Lower lobe of right lung (tissue), 2 donors: ENCODE data around the gene ISG20. TPM values are rescaled to one million over a fixed set of nuclear protein-coding genes. Genes with fewer than 3 reads are reported as not detected.

Experiments
- ATAC-seq, 2 donors: fragments of 200-7000 bp; cut with Tn5 transposase; one replicate each; pipeline ENCODE4 v1.9.1; 2020 to 2022; ENCODE audit warnings: mild to moderate bottlenecking in 2 of 2, moderate library complexity in 2 of 2
- DNase-seq: peaks from one replicate; pipeline ENCODE4 v3.0.0-alpha.2; 2020
- H3K27ac ChIP-seq: fragments of 200-600 bp; one replicate; pipeline ENCODE4 v1.8.0; 2022
- H3K27me3 ChIP-seq: fragments of 200-600 bp; one replicate; pipeline ENCODE4 v1.8.0; 2022; ENCODE audit warnings: low read depth
- H3K36me3 ChIP-seq: fragments of 200-600 bp; one replicate; pipeline ENCODE4 v1.8.0; 2022; ENCODE audit warnings: mild to moderate bottlenecking
- H3K4me1 ChIP-seq: fragments of 200-600 bp; one replicate; pipeline ENCODE4 v1.8.0; 2022
- H3K4me3 ChIP-seq: fragments of 200-600 bp; one replicate; pipeline ENCODE4 v1.8.0; 2022; ENCODE audit warnings: mild to moderate bottlenecking
- H3K9me3 ChIP-seq: fragments of 200-600 bp; one replicate; pipeline ENCODE4 v1.8.0; 2022
- CTCF ChIP-seq: fragments of 200-600 bp; IDR thresholded peaks from one replicate; pipeline ENCODE4 v1.8.0; 2022; ENCODE audit warnings: antibody characterized with exemption, mild to moderate bottlenecking
- intact Hi-C: fragments of 100-400 bp; cut with DNase I; formaldehyde crosslinking; loops from one replicate; pipeline ENCODE4 v1.11.0; 2022
- total RNA-seq: library from RNA; stranded (reverse); fragmentation: NEBNext Ultra II Directional; extraction: Animal tissue kit (Norgen Biotek cat#: 25700); gene quantifications from one replicate; pipeline ENCODE4 v1.2.1, GENCODE V29; 2021
- donor health status: DM: no; HTN: yes; CAD: no; lungs with severe emphysema.

ISG20 gene
- total RNA-seq, 1 donor from 2014 or later: 32.0 TPM

GRCh38 chr15:88624971-88625490 lies 13.8 kb upstream of the ISG20 start:
- intact Hi-C loops: no loop called here
- peaks cover 71% of the 10 kb centered on the region for H3K4me1 ChIP-seq
- DNase-seq: no peak

DNA sequence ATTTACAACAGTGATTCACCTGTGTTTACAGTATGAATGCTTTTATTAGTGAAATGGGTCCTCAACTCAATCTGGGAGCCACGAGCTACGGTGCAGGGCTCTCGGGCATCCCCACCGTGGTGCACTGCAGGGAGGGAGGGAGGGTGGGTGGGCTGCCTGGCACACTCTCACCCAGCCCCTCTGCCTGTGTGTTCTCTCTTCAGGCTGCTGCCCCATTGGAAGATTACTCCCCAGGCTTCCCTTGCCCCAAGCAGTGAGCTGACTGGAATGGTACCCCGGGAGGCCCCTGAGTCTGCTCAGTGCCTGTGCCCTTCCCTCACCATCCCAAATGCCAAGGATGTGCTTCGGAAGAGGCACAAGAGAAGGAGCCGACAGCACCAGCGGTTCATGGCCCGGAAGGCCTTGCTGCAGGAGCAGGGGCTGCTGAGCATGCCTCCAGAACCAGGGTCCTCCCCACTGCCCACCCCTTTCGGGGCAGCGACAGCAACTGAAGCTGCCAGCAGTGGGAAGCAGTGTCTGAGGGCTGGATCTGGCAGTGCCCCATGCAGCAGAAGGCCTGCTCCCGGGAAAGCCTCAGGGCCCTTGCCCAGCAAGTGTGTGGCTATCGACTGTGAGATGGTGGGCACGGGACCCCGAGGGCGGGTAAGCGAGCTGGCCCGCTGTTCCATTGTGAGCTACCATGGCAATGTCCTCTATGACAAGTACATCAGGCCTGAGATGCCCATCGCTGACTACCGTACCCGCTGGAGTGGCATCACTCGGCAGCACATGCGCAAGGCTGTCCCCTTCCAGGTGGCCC lies 12.7 kb upstream of the ISG20 start:
- TF ChIP-seq CTCF: no peak
- ATAC-seq (no peak), DNase-seq (no peak)
- Histone ChIP-seq H3K4me1 (peaks cover 78% of the 10 kb centered on the region), H3K4me3 (no peak overlapping the region), H3K9me3 (no peaks in the 10 kb centered on the region), H3K27me3 (no peaks in the 10 kb centered on the region), H3K36me3 (peaks cover 52% of the 10 kb centered on the region), H3K27ac (peak overlapping the region; percentile 51)
- intact Hi-C loops: no loop called here

More at GRCh38 chr15:88624971-88625490, 13.8 kb upstream of the ISG20 start:
- TF ChIP-seq CTCF: no peak
- Histone ChIP-seq H3K27ac (peak overlapping the region; percentile 51), H3K9me3 (no peaks in the 10 kb centered on the region), H3K36me3 (peaks cover 41% of the 10 kb centered on the region), H3K4me3 (no peak overlapping the region), H3K27me3 (no peaks in the 10 kb centered on the region)
- no peak for ATAC-seq

GRCh38 chr15:88627463-88627862 lies 11.4 kb upstream of the ISG20 start:
- DNase-seq: no peak
- ATAC-seq: no peak

GRCh38 chr15:88628018-88628654 lies 10.7 kb upstream of the ISG20 start:
- no peak for DNase-seq
- peak overlapping the region; percentile 12 for H3K27ac ChIP-seq
- H3K4me1 ChIP-seq: peaks cover 67% of the 10 kb centered on the region
- no peaks in the 10 kb centered on the region for H3K27me3 ChIP-seq
- no peak for ATAC-seq
- no peak overlapping the region for H3K4me3 ChIP-seq
- no peaks in the 10 kb centered on the region for H3K9me3 ChIP-seq
- intact Hi-C loops: no loop called here
- H3K36me3 ChIP-seq: peaks cover 72% of the 10 kb centered on the region
- no peak for TF ChIP-seq CTCF

More at GRCh38 chr15:88627463-88627862, 11.4 kb upstream of the ISG20 start:
- peaks cover 66% of the 10 kb centered on the region for H3K36me3 ChIP-seq
- intact Hi-C loops: no loop called here
- no peak for TF ChIP-seq CTCF
- no peaks in the 10 kb centered on the region for H3K9me3 ChIP-seq
- H3K4me3 ChIP-seq: no peak overlapping the region
- H3K4me1 ChIP-seq: peaks cover 73% of the 10 kb centered on the region
- peak overlapping the region; percentile 12 for H3K27ac ChIP-seq
- H3K27me3 ChIP-seq: no peaks in the 10 kb centered on the region

GRCh38 chr15:88629071-88629470 lies 9.7 kb upstream of the ISG20 start:
- intact Hi-C loops: no loop called here

More at GRCh38 chr15:88629071-88629470, 9.7 kb upstream of the ISG20 start:
- H3K4me3 ChIP-seq: no peak overlapping the region
- no peaks in the 10 kb centered on the region for H3K9me3 ChIP-seq
- H3K27ac ChIP-seq: peak overlapping the region; percentile 73
- no peaks in the 10 kb centered on the region for H3K27me3 ChIP-seq
- ATAC-seq (no peak), DNase-seq (no peak)
- H3K4me1 ChIP-seq: peaks cover 57% of the 10 kb centered on the region
- no peak for TF ChIP-seq CTCF
- peaks cover 72% of the 10 kb centered on the region for H3K36me3 ChIP-seq
